ENCODE data around the gene ZBTB4.

- TF ChIP-seq EZH2 (IDR thresholded peaks at IDR 0.05; ENCODE audit: borderline replicate concordance, low read depth, low read length, severe bottlenecking): no peak
- TF ChIP-seq, protein P1, sequence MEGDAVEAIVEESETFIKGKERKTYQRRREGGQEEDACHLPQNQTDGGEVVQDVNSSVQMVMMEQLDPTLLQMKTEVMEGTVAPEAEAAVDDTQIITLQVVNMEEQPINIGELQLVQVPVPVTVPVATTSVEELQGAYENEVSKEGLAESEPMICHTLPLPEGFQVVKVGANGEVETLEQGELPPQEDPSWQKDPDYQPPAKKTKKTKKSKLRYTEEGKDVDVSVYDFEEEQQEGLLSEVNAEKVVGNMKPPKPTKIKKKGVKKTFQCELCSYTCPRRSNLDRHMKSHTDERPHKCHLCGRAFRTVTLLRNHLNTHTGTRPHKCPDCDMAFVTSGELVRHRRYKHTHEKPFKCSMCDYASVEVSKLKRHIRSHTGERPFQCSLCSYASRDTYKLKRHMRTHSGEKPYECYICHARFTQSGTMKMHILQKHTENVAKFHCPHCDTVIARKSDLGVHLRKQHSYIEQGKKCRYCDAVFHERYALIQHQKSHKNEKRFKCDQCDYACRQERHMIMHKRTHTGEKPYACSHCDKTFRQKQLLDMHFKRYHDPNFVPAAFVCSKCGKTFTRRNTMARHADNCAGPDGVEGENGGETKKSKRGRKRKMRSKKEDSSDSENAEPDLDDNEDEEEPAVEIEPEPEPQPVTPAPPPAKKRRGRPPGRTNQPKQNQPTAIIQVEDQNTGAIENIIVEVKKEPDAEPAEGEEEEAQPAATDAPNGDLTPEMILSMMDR (IDR thresholded peaks at IDR 0.05; ENCODE audit: borderline replicate concordance, extremely low read depth, low read length, poor library complexity, severe bottlenecking): no peak
Observed at GRCh38 chr17:7508145-7508544, 28.7 kb upstream of the ZBTB4 start.
